ENCODE data around the gene SLC16A9. TPM values are rescaled to one million over a fixed set of nuclear protein-coding genes. Genes with fewer than 3 reads are reported as not detected.
A peak's percentile ranks its signal among the peaks of the same experiment; 100 is the strongest.
"Not testable (repeated sequence)": the region's sequence is repeated elsewhere in the genome, so short reads cannot be mapped to it uniquely, and the experiment has no call there.

Gene SLC16A9
- total RNA-seq, 1 donor from 2014 or later: 1.8 TPM

DNA sequence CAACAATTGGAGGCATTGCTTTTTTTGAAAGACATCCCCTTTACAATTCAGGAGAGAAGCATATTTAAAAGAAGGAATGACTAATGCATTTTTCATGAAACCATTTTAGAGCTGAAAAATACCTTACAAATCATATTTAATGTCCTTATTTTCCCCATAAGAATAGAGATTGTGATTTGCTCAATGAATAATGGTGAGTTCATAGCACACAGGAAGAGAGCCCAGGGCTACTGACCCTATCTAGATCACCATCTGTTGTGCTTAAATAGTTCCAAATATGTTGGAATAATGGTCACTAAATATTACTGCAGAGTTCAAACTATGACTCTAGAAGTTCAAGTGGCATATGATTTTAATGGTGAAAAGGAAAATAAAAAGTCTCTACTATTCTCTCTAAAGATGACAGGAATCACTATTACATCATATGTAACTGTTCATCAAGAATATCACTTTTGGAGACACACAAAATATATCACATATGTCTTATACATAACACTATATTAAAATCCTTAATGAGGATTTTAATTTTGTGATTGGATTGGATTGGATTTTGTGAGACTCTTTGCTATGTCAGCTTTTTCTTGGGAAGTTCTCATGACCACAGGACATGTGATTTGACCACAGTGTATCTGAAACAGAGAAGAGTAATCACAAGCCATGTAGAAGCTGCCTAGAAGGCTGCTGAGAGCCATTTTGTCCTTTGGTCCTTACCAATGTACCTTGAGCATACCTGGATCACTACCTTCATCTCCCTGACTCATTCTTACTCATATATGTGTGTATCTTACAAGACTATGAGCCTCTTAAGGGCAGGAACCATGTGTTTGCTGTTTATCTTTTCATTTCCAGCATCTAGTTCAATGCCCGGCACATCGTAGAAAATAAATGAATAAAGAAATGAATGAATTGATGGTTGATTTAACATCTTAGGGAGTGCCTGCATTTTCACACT lies 26.4 kb downstream of the SLC16A9 start:
- DNase-seq (ENCODE audit: low spot score) (no peak), ATAC-seq (no peak)
- intact Hi-C loops (cut with DNase I): no loop called here

- DNase-seq (ENCODE audit: low spot score): no peak
- intact Hi-C loops (cut with DNase I): no loop called here
- ATAC-seq: no peak
These were observed 29.5 kb downstream of the SLC16A9 start for GRCh38 chr10:59680199-59680598.

DNA sequence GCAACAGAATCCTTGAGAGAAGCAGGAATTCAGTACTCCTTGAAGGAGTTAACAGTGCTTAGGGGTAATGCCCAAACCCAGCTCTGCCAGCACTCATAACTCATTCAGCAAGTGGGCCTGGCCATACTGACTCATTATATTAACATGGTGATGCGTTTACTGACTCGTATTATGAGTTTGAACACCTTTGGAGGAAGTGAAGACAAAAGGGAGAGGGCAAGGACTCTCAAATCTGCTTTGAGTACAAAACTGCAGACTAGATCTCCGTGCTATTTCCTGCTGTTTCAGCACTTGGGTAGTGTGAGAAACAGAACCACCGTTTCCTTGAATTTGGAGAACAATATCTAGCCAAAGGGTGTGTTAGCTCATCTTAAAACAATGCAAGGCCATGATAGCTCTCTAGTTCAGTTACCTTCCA lies 30.8 kb downstream of the SLC16A9 start:
- no peak for DNase-seq (ENCODE audit: low spot score)
- ATAC-seq: no peak
- intact Hi-C loops (cut with DNase I): no loop called here

DNA sequence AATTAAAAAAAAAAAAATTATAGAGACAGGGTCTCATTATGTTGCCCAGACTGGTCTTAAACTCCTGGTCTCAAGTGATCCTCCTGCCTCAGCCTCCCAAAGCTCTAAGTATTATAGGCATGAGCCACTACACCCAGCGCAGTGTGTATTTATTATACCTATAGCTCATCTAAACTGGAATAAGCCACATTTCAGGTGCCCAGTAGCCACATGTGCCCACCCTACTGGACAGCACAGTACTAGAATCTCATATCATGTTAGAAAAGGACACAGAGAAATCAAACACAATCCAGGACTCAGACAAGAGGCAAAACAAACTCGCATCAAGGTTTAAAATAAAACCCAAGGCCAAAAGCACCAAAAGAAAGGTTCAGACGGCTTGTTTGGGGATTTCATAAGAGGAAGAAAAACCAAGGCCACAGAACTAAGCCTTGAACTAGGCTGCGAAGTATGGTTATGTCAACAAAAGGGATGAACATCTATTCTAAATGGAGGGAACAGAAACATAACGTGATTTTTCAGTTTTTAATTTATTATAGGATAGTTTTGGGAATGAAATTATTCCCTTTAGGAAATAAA lies 32.3 kb downstream of the SLC16A9 start:
- intact Hi-C loops (cut with DNase I): no loop called here
- no peak for DNase-seq (ENCODE audit: low spot score)
- ATAC-seq: no peak

GRCh38 chr10:59675812-59676211 lies 33.8 kb downstream of the SLC16A9 start:
- DNase-seq (ENCODE audit: low spot score) (no peak), ATAC-seq (no peak)
- intact Hi-C loops (cut with DNase I): no loop called here

DNA sequence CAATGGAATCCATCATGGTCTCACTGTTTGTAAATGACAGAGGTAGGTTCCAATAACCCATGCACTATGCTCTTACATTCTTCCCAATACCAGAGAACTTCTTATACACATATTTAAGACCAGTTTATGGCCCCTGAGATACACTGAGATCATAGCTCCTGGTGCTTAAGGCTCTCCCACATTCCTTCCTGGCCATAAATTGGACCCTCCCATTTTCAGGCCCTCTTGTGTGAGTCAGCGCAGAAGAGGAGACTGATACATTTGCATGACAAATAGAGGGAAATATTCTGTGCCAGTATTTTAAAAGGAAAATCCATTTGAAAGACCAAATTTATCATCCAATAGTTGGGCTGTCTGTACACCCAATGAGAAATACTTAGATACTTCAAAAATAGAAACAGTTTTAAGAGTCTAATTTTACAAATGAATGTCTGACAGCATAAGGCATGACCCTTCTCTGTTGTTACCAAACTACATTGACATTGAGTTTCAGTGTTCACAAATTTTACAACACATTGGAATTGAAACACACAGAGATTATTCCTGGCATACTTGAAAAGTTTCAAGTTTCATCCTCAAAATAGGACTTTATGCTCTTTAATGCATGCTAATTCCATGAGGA lies 35.3 kb downstream of the SLC16A9 start:
- intact Hi-C loops (cut with DNase I): no loop called here
- DNase-seq (ENCODE audit: low spot score): no peak
- ATAC-seq: no peak

- ATAC-seq (no peak), DNase-seq (ENCODE audit: low spot score) (no peak)
- intact Hi-C loops (cut with DNase I): no loop called here
These were observed 37.3 kb downstream of the SLC16A9 start for GRCh38 chr10:59672150-59672875.

- DNase-seq (ENCODE audit: low spot score): no peak
- no peak for ATAC-seq
- intact Hi-C loops (cut with DNase I): no loop called here
These were observed 39.4 kb downstream of the SLC16A9 start for GRCh38 chr10:59670269-59670668.

GRCh38 chr10:59668096-59668495 lies 41.6 kb downstream of the SLC16A9 start:
- DNase-seq (ENCODE audit: low spot score) (no peak), ATAC-seq (no peak)
- intact Hi-C loops (cut with DNase I): no loop called here

DNA sequence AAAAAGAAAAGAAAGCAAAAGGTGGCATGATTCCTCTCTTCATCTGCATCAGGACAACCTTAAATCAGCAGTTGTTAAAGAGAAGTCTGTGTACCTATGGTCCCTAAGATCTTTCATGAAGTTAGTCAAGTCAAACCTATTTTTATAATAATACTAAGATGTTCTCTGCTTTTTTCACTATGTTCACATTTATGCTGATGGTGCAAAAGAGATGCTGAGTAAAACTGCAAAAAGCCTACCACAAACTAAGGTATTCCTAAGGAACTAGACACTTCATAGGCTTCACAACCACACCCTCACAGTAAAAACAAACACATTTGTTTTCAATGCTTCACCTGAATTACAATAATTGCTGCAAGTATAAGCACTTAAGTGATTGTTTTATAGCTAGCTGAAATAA lies 43.3 kb downstream of the SLC16A9 start:
- DNase-seq (ENCODE audit: low spot score) (no peak), ATAC-seq (no peak)
- intact Hi-C loops (cut with DNase I): no loop called here

- ATAC-seq; intact Hi-C loops (cut with DNase I); DNase-seq (ENCODE audit: low spot score): not testable (repeated sequence)
These were observed 46.4 kb downstream of the SLC16A9 start for GRCh38 chr10:59663213-59663612.

DNA sequence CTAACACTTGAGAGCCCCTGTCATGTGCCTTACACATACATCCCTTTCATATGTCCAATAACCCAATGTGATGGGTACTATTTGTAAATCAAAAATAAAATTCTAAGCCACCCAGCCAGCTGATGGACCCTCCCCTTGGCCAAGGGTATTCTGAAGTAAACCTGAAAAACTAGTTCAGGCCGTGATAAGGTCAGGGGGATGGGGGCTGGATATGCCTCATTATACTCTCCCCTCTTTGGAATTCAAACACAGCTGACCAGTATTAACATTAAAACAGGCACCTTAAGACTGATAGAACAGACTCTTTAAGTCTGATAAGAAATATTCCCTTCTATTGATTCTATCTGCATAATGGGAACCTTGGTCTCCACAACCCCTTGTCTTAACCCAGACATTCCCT lies 51.9 kb downstream of the SLC16A9 start:
- no peak for DNase-seq (ENCODE audit: low spot score)
- intact Hi-C loops (cut with DNase I): no loop called here
- no peak for ATAC-seq

GRCh38 chr10:59655309-59655708 lies 54.3 kb downstream of the SLC16A9 start:
- intact Hi-C loops (cut with DNase I): no loop called here
- ATAC-seq: no peak

DNA sequence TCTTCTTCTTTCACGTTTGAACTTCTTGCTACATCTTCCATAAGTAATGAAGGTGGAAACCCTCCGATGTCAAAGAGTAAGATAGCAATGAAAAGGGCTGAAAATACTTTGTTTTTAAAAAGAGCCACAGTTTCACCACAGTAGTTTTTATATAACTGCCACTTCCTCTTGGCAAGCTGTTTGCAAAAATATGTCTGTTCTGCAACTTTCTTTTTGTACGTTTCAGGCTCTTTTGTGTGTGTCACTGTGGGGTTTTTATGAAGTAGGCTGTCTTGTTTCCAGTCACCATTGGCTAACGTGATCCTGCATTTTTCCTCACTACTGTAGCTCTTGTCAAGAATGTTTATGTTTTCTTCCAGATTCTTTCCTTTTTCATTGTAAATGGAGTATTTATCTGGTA lies 55.6 kb downstream of the SLC16A9 start:
- DNase-seq (ENCODE audit: low spot score): no peak
- peak; percentile 53 for ATAC-seq
- intact Hi-C loops (cut with DNase I): no loop called here

More at GRCh38 chr10:59655309-59655708, 54.3 kb downstream of the SLC16A9 start:
- DNase-seq (ENCODE audit: low spot score): no peak

DNA sequence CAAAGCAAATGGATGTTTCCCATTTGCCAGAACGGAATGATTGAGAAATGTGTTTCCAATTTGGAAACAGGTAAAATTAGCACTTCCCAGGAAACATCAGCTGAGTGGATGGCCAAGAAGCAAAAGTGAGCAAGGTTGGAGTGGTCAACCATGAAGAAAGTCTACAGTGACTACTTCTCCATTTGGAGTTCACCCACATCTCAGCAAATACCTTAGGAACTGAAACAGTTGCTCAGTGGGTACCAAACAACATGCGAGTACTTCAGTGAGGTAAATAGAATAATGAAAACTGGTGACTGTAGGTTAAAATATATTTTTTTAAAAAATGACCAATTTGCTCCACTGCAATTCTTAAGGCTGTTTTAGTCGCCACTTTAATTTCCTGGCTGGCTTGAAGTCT lies 57.7 kb downstream of the SLC16A9 start:
- no peak for DNase-seq (ENCODE audit: low spot score)
- no peak for ATAC-seq
- intact Hi-C loops (cut with DNase I): no loop called here

DNA sequence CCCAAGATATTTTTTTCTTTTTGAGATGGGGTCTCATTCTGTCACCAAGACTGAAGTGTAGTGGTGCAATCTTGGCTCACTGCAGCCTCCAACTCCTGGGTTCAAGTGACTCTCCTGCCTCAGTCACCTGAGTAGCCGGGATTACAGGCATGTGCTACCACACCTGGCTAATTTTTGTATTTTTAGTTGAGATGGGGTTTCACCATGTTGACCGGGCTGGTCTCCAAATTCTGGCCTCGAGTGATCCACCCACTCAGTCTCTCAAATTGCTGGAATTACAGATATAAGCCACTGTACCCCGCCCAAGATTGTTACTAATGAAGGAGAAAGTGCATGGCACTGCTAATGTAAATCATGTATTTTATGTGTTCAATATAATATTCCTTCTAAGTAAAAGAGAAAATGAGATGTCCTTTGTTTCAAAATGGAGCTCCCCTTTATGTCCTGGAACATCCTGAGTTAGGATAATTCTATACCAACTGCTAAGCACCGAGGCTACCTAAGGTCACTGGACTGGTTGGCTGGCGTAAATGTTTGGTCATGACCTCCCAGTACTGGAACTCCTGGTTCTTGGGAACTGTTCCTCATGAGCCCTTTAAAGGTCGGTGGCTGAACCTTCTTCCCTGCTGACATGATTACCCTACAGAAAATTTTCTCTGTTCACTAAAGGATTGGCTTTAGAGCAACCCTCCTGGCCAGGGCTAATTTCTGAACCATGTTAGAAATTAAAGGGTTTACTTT lies 59.9 kb downstream of the SLC16A9 start:
- intact Hi-C loops (cut with DNase I): no loop called here
- ATAC-seq: no peak
- no peak for DNase-seq (ENCODE audit: low spot score)

DNA sequence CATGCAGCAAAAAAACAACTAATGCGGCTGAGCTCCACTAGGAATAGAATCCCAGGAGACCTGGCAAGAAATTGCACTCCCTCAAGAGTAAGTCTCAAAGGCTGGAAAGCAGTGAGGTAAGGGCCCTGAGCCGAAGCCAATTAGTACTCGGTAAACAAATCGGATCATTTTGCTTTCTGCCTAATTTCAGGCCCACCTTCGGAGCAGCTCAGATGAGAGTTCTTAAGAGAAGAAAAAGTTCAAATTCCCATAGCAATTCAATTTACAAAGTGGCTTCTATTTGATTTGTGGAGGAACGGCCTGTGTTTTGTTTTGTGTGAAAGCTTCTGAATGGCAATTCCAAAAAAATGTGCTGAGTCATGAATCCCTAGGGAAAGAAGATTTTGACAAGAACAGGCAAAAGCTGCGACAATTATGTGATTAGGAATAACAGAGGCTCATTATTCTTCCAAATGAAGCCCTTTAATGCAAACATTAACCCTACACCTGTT lies 60.9 kb downstream of the SLC16A9 start:
- ATAC-seq (no peak), DNase-seq (ENCODE audit: low spot score) (no peak)
- intact Hi-C loops (cut with DNase I): no loop called here

DNA sequence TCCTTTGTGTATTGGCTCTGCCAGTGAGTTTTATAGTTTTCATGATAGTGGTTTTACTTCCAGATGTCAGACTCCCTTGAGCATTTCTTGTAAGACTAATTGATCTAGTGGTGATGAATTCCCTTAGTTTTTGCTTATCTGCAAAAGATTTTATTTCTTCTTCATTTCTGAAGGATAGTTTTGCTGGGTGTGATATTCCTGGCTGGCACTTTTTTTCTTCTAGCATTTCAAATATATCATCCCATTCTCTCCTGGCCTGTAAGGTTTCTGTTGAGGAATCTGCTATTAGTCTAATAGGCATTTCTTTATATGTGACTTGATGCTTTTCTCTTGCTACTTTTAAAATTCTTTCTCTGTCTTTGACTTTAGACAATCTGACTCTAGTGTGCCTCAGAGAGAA lies 64.8 kb downstream of the SLC16A9 start:
- no peak for DNase-seq (ENCODE audit: low spot score)
- no peak for ATAC-seq
- intact Hi-C loops (cut with DNase I): no loop called here

DNA sequence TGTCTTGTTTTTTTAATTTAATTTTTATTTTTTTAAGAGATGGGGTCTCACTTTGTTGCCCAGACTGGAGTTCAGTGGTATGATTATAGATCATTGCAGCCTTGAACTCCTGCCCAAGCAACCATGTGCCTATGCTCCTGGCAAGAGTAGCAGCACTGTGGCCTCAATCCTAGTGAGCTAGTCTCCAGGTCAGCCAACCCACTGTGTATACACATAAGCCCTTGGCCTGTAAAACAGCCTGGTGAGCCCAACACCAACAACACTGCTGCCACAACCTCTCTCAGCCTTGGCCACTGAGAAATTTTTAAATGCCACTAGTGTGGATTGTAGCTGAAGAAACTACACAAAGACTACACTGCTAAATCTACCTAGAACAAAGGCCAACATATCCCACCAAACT lies 68.0 kb downstream of the SLC16A9 start:
- intact Hi-C loops (cut with DNase I); ATAC-seq: not testable (repeated sequence)

More for the DNA sequence above, 68.0 kb downstream of the SLC16A9 start:
- not testable (repeated sequence) for DNase-seq (ENCODE audit: low spot score)

Data from sciatic nerve (tissue), 2 donors.